HG03342 (cell line): ENCODE measurements around the gene HAPLN3.
A peak's percentile ranks its signal among the peaks of the same experiment; 100 is the strongest.

ENCODE experiments used
- ATAC-seq: cut with Tn5 transposase; IDR thresholded peaks from one replicate; pipeline ENCODE4 v1.9.1; 2021; ENCODE audit warnings: mild to moderate bottlenecking, moderate library complexity; ENCODE audit not compliant: unreplicated experiment

Gene HAPLN3

DNA sequence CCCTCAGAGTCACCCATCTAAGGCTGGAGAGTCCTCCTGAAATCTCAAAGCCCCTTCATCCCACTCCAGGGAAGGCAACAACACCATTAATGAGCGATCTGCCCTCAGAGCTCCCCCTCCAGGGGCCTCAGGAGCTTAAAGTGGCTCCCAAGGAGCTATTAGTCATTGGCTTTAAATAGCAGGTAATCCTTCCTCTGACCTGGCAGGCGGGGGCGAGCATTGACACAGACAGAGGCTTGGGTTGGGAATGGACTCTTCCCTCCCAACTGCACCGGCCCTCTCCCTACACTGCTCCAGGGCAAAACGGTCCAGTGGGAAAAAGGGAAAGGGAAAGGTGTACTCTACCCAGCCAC, 16.4 kb upstream of the HAPLN3 start:
- ATAC-seq = no peak

DNA sequence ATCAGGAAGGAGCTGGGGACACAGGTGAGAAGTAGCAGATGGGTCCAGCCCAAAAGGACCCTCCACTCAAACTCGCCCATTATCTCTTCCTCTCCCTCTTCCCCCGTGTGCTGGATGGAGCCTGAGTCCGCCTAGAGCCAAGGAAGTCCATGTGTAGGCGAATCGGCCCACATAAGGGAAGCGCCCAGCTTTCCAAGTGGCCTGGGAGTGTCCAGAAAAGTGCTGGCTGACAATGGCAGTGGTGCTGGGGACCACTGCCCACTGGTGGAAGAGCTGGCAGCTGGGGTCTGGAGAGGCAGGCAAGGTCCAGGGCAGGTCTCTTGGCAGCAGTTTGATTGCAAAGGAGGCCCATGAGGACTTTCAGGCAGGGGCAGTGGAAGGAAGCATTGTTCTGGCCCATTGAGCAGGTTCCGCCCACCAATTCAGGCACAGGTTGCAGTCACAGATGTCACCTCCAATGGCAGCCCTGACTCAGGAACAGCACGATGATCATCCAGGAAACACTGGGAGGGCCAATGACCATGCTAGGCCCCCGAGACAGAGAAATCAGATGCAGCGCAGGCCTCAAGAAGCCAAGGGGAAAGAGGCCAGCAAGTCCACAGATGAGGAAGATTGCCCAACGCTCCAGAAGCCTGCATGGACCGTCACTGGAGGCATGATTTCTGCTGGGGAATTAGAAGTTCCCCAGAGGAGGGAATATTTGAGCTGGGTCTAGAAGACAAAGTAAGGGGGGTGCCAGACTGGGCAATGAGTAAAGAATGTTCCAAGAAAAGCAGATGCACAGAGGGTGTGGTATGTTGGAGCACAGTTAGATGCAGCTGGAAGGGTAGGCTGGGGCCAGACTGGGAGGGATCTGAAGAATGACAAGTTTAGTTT, 14.8 kb upstream of the HAPLN3 start:
- no peak for ATAC-seq

DNA sequence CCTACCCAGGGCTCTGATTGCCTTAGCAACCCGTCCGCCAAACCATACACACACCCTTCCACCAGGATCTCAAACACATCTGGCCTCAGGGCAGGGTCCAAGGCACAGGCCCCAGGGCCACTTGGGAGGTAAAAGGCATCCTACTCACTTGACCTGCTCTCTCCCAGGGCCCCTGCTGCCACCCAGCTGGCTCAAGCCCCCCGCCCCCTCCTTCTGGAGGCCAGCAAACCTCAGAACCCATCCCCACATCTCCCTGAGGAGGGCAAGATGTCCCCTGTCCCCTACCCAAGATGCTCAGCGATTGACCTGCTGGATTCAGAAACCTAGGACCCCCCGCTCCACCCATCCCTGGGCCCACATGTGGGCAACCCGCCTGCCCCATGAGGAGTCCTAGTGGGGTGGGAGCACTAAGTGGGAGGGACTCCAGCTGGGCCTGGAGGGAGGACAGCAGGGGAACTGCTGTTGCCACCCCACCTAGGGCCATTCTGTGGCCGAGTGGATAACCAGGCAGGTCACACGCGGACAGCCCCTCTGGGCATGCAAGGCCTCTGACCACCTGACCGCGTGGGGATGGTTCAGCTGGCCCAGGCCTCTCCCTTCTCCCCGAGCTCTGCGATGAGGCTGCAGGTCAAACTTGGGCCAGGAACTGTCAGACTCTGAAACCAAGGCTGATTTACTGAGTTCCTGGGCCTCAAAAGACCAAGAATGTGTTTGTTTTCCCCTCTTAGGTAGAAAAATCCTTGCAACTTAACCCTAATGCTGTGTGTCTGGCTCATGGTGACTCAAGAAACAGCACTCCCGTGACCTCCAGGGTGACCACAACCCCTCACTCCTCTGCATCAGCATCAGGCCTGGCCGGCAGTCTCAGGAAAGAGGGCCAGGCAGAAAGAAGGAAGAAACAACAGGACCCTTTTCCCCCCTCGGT, 13.6 kb upstream of the HAPLN3 start:
- no peak for ATAC-seq

DNA sequence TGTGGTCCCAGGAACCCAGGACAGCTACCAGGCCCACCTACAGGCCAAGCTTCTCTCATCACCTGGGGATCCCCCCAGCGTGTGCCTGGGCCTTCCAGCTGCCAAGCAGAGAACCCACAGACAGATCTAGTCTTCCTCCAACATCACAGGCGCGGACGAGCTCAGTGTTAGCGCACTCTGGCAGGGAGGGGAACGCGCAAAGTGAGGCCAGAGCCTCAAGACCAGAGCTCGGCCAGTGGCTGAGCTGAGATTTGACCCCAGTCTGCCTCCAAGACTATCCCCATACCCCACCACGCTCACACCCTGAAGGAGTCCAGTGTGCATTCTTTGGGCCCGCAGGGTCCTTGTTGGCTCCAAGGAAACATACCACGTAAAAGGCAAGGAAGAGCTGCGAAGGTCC, 12.8 kb upstream of the HAPLN3 start:
- no peak for ATAC-seq

DNA sequence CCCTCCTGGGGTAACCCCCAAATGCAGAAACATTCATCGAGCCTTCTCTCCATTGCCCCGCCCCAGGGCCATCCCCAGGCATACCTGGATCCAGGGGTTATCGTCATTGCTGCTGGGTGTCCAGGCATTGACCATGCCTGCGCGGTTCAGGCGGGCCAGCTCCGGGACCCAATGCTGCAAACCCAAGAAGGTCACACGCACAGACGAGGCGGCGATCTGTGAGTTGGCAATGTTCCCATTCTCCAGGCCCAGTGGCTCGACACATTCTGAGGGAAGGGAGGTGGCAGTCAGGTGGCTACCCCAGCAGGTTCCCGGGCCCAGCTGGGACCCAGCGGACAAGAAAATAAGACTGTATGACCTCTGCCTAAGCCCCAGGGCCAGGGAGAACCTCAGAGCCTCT, 11.8 kb upstream of the HAPLN3 start:
- ATAC-seq = no peak

DNA sequence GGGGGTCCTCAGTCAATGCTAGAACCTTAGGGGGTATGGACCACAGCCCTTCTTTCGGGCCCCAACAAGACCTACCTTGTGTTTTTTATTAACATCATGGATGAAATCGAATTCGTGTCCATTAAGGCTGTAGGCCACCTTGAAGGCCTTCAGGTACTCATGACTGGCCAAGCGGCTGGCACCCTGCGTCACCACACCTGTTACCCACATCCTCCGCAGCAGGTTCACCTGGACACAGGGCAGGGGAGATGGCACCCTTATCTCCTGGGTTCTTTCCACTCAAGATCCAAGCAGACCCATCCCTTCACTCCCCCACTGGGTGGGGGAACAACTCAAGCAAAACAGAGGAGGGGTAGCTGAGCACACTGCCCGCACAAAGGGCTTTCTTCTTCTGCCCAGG, 11.2 kb upstream of the HAPLN3 start:
- ATAC-seq = no peak

DNA sequence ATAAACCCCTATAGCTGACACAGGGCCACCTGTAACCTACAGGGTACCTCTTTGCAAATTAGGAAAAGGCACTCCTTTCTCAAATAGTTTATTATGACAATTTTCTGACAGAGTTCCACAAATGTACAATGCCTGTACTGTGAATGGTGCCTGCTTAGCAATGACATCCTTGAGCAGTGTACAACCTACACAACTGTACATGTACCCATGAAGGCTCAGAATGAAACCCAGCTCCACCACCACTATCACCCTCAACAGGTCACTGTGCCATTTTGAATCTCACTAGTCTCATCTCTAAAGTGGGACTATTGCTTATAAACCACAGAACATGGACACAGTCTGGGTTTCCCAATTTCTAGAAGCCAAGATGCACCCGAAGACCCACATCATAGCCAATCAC, 10.8 kb upstream of the HAPLN3 start:
- ATAC-seq = no peak

DNA sequence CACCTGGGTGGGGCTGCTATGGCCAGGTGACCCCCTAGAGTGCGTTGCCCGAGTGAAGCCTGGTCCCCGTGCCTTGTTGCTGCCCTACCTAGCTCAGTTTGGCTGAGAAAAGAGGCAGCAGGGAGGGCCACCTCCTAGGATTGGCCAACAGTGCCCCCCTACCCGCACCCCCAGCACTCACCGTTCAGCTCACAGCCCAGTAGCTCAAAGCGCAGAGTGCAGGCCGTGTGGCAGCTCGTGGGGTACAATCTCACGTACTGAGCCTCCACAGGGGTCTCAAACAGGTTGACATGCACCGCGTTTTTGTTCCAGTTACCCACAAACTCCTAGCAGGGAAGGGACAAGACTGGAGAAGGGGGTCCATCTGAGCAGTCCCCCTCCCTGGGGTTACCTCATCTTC, 10.2 kb upstream of the HAPLN3 start:
- ATAC-seq = no peak

DNA sequence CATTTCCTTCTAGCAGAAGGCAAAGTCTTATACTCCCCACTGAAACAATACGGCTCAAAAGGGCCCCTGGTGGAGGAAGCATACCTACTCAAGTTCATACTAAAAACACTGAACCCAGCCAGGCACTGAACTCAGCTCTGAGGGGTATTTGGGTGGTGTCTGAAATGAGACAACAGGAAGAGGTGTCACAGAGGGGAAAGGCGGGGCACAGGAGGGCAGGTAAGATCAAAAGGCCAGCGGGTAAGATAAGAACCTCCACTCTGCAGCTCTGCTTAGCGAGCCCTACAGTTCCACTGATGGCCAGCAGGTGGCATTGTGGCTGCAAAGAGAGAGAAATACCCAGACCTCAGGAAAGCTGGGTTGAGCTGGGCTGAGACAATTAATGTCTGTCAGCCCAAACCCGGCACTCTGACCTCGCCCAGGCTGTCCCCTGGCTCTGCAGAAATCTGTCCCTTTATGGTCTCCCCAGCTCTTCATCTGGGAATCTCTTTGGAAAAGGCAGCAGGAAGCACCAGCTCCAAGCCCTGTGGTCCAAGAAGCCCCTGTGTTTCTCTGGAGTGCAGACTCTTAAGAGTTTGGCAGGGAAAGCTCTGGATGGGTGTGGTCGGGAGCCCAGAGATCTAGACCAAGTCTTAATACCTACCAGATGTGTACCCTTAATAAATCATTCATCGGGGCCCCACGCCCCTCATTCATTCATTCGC, 9.4 kb upstream of the HAPLN3 start:
- peak; percentile 86 for ATAC-seq

DNA sequence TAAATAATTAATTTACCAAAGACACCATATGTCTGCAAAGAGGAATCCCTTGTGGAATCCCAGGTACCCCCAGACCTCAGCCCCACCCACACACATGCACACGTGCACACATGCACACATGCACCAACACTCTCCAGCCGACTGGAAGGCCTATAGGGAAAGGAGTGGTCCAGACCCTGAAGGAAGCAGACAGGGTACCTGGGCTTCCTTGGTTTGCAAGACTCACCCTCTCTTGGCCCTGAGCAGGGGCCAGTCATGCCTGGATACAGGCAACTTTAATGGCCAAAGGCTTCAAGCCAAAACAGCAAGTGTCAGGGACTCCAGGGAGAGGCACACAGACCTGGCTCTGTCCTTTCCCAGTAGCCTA, 8.9 kb upstream of the HAPLN3 start:
- no peak for ATAC-seq

DNA sequence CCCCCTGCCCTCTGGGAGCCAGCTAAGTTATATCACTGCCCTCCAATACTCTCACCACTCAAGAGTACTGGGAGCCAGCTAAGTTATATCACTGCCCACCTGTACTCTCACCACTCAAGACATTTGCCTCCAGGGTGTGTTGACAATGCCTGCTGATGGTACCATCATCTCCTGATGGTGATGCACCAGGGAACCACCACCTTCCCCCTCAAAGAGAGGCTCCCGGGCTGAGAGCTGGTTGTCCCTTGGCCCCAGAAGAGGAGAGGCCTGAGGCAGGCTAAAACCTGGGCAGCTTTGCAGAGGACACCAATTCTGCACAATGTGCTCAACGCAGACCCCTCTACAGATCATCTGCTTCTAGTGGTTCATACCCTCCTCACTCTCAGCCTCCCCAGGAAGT, 7.5 kb upstream of the HAPLN3 start:
- ATAC-seq = no peak

DNA sequence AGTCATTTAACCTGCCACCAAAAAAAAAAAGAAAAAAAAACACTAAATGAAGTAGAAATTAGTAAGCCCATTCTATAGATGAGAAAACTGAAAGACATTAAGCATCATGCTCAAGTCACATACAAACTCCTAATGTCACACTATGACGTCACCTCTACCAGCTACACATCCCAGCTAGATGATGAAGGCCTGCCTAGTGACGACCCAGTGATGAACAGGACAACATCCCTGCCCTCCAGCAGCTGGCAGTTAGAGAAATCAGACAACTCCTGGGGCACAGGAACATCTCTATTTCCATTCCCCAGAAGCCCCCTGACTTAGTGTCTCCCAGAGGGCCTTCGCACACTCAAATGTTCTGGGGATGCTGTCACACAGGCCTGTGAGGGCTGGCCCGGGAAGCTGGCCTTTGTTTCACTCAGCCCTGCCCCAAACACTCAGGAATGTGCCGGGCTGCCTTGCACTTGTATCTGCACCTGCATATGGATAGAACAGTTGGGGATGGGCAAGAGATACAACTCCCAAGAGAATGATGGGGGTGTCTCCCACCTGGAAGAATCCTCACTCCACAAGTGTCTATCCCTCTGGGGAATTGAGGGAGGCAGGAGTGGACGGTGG, 7.0 kb upstream of the HAPLN3 start:
- ATAC-seq = no peak

DNA sequence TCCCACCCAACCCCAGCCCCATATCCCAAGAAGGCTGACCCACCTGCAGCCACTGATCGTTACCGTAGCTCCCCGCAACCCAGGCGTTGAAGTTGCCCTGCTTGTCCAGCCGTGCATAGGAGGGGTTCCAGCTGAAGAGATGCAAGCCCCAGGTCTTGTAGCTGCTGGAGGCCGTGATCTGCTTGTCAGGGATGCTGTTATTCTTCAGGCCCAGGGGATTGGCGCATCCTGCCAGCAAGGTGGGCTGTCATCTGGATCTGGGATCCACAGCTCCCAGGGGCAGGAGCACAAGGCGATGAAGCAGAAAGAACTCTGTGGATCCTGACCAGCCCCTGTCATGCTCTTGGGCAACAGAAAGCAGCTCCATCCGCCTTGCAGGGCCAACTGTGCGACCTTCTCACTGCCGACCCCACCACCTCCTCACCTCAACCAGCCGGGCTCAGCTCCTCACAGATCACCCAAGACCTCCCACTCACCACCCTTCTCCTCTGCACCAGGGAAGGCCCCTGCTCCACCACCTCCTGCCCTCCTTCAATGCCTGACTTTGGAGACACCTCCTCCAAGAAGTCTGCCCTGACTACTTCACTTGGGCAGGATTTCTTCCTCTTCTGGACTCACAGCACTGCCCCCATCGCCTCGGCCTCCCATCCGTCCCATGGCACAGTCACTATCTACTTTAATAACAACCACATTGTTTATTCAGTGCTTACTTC, 6.3 kb upstream of the HAPLN3 start:
- ATAC-seq = no peak

DNA sequence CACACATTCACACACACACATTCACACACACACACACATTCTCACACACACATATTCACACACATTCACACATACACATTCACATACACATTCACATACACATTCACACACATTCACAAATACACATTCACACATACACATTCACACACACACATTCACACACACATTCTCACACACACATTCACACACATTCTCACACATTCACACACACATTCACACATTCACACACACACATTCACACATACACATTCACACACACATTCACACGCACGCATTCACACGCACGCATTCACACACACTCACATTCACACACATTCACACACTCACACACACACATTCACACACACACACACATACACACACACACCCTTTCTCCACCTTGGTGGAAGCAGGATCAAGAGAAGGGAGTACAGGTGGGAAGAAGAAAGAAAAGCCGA, 5.7 kb upstream of the HAPLN3 start:
- ATAC-seq = no peak

DNA sequence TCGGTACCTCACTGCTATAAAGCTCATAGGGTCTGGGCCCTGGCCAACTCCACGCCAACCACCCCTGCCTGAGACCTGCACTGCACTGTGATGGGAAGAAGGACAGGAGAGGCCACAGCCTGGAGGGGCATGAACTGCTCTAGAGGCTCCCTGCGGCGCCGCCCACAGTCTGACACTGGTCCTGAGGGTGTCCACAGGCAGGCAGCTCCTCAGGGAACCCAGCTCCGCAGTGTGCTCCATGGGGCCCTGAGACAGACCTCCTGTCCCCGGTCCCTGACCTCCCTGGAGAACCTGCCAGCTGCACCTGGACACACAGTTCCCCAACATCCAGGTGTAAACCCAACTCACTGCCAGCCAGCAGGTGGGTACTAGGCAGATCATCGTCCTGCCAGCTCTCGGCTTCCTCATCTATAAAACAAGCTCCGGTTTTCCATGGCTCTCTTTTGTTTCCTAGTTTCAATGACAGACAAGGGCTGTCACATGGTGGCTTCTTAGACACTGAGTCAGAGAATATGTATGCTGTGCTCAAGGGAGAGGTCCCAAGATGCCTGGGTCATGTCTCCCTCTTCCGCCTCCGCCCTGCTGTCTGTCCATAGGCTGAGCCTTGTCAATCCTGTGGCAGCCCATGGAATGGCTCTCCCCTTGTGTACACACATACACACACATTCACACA, 5.1 kb upstream of the HAPLN3 start:
- no peak for ATAC-seq

DNA sequence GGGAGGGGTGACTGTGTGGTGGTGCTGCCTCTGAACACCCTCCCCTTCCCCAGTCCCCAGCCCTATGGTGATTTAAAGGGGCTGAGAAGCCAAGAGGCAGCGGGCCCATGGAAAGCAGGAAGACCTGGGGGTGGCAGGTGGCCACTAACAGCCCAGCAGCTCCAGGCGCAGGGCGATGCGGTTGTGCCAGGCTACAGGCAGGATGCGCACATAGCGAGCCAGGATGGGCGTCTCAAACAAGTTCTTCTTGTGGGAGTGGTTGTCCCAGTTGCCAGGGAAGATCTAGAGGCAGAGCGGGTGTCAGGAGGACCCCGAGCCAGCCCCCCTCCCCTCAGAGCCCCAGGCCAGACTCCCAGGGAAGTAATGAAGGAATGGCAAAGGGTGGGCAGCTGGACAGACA, 3.9 kb upstream of the HAPLN3 start:
- no peak for ATAC-seq

DNA sequence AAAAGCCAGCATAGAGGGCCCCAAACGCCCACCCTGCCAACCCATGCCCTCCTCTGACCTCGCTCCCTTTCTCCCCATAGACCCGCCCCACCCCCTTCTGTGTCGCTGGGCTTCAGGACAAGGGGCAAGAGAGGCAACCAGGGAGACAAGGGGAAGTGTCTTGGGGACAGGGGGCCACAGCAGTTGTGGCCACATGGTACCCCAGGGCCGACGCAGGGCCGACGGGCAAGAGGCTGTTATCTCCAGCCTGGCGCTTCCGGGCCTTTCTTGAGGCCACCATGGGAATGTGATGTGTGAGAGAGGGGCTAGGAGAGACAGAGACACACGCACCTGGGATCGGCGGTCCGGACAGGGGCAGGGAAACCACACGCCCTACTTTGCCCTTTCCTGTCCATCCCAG, 3.4 kb upstream of the HAPLN3 start:
- ATAC-seq = no peak

DNA sequence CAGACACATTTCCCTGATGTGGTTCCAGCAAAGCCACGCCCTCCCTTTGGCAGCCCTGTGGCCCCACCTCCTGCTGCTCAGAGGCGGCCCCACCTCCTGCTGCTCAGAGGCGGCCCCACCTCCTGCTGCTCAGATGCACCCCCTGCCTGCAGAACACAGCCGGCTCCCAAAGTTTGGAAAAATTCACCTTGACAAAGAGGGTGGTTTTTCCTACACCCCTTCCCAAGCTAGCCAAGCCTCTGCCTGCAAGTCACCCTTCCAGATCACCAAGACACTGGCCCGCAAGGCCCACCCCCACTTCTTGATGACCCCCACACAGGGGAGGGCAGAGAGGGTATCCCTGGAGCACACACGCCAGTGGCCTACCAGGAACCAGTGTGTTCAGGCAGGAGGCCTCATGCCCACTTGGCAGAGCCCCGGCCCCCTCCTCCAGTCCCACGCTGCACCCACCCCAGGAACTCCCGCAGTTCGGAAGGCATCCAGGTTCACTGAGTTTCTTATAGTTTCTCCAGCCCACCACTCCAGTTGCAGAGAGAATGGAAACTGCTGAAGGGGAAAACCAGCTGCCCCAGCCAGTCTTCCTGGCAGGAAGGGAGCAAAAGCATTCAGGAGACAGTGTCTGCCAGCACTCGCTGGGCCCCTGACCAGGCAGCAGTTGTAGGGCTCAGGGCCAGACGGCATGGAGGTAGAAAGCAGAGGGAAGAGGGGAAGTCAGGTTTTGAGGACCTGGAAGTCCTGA, 2.3 kb upstream of the HAPLN3 start:
- peak; percentile 98 for ATAC-seq

DNA sequence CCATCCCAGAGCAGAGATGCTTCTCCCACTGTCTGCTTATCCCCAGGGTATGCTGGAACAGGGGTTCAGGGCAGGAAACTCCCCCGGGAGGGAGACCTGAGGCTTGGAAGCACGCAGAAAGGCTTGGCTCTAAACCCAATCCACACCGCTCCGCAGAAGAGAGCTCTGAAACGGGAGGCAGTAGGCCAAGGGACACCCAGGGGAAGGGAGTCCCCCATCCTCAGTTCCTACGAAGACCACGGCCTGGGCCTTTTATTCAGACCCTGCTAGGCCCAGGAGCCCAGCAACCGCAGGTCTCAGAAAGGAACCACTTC, 1.8 kb upstream of the HAPLN3 start:
- ATAC-seq = no peak
